ENCODE data around the gene TXNDC5. TPM values are rescaled to one million over a fixed set of nuclear protein-coding genes. Genes with fewer than 3 reads are reported as not detected.

TXNDC5 gene
- polyA plus RNA-seq, 6 donors from 2014 or later = 82.1 to 258 (median 205) TPM

- no peak for ATAC-seq (ENCODE audit: low read depth in 2 of 2)
- Mint-ChIP-seq H3K36me3 (peaks cover 41 to 43% of the 10 kb centered on the region in 2 donors), H3K9me3 (no peaks in the 10 kb centered on the region), H3K4me3 (peak overlapping the region in 2 of 8 donors; percentile 29 to 62), H3K27ac (peak overlapping the region in 3 of 6 donors; percentile 10 to 60 (median 26)), H3K27me3 (no peaks in the 10 kb centered on the region), H3K4me1 (peaks cover 0 to 6% (median 0%) of the 10 kb centered on the region in 3 donors)
- no peak for DNase-seq
These were observed 23.2 kb downstream of the TXNDC5 start for GRCh38 chr6:7887278-7887991.

- Mint-ChIP-seq H3K4me1 (peaks cover 0 to 6% (median 0%) of the 10 kb centered on the region in 3 donors), H3K36me3 (peaks cover 42 to 48% of the 10 kb centered on the region in 2 donors), H3K4me3 (no peak overlapping the region), H3K9me3 (no peaks in the 10 kb centered on the region), H3K27ac (peak overlapping the region in 2 of 6 donors; percentile 47 to 63), H3K27me3 (no peaks in the 10 kb centered on the region)
- DNase-seq (no peak), ATAC-seq (ENCODE audit: low read depth in 2 of 2) (no peak)
These were observed 24.5 kb downstream of the TXNDC5 start for GRCh38 chr6:7886132-7886531.

GRCh38 chr6:7883381-7883780 is 27.2 kb downstream of the TXNDC5 start:
- Mint-ChIP-seq H3K4me3 (peak overlapping the region in 1 of 8 donors; percentile 21), H3K9me3 (no peaks in the 10 kb centered on the region), H3K27ac (peak overlapping the region in 1 of 6 donors; percentile 42), H3K4me1 (peaks cover 0 to 3% (median 0%) of the 10 kb centered on the region in 3 donors), H3K27me3 (no peaks in the 10 kb centered on the region), H3K36me3 (peaks cover 41 to 42% of the 10 kb centered on the region in 2 donors)
- DNase-seq (no peak), ATAC-seq (ENCODE audit: low read depth in 2 of 2) (no peak)

- Mint-ChIP-seq H3K27me3 (no peaks in the 10 kb centered on the region), H3K4me1 (peaks cover 0 to 3% (median 0%) of the 10 kb centered on the region in 3 donors), H3K27ac (peak overlapping the region in 2 of 6 donors; percentile 45 to 69), H3K36me3 (peaks cover 36 to 42% of the 10 kb centered on the region in 2 donors), H3K9me3 (no peaks in the 10 kb centered on the region), H3K4me3 (peak overlapping the region in 1 of 8 donors; percentile 21)
- no peak for DNase-seq
- ATAC-seq (ENCODE audit: low read depth in 2 of 2) = no peak
These were observed 27.9 kb downstream of the TXNDC5 start for GRCh38 chr6:7882505-7883257.

GRCh38 chr6:7881765-7882500 is 28.7 kb downstream of the TXNDC5 start:
- Mint-ChIP-seq H3K4me1 (peaks cover 0 to 3% (median 0%) of the 10 kb centered on the region in 3 donors), H3K27me3 (no peaks in the 10 kb centered on the region), H3K27ac (peak overlapping the region in 3 of 6 donors; percentile 24 to 45 (median 44)), H3K36me3 (peaks cover 31 to 42% of the 10 kb centered on the region in 2 donors), H3K9me3 (peaks cover 0 to under 1% (median 0%) of the 10 kb centered on the region in 7 donors), H3K4me3 (no peak overlapping the region)
- no peak for ATAC-seq (ENCODE audit: low read depth in 2 of 2)
- DNase-seq = no peak

GRCh38 chr6:7880718-7881107 is 29.9 kb downstream of the TXNDC5 start:
- Mint-ChIP-seq H3K4me3 (no peak overlapping the region), H3K27ac (no peak overlapping the region), H3K9me3 (peaks cover 0 to 3% (median 0%) of the 10 kb centered on the region in 7 donors), H3K4me1 (no peaks in the 10 kb centered on the region), H3K27me3 (no peaks in the 10 kb centered on the region), H3K36me3 (peaks cover 33 to 37% of the 10 kb centered on the region in 2 donors)
- DNase-seq (no peak), ATAC-seq (ENCODE audit: low read depth in 2 of 2) (no peak)

GRCh38 chr6:7879980-7880717 is 30.4 kb downstream of the TXNDC5 start:
- Mint-ChIP-seq H3K27me3 (no peaks in the 10 kb centered on the region), H3K9me3 (peaks cover 0 to 3% (median 0%) of the 10 kb centered on the region in 7 donors), H3K4me3 (no peak overlapping the region), H3K4me1 (no peaks in the 10 kb centered on the region), H3K36me3 (peaks cover 31 to 35% of the 10 kb centered on the region in 2 donors), H3K27ac (no peak overlapping the region)
- DNase-seq = no peak
- no peak for ATAC-seq (ENCODE audit: low read depth in 2 of 2)

- no peak overlapping the region for H3K4me3 Mint-ChIP-seq
- H3K4me1 Mint-ChIP-seq = no peaks in the 10 kb centered on the region
- H3K27me3 Mint-ChIP-seq = no peaks in the 10 kb centered on the region
- peaks cover 25 to 29% of the 10 kb centered on the region in 2 donors for H3K36me3 Mint-ChIP-seq
- no peak overlapping the region for H3K27ac Mint-ChIP-seq
- no peak for DNase-seq
- H3K9me3 Mint-ChIP-seq = peaks cover 0 to 3% (median 0%) of the 10 kb centered on the region in 7 donors
- no peak for ATAC-seq (ENCODE audit: low read depth in 2 of 2)
These were observed 31.0 kb downstream of the TXNDC5 start for GRCh38 chr6:7879579-7879978.

GRCh38 chr6:7879043-7879442 is 31.5 kb downstream of the TXNDC5 start:
- ATAC-seq (ENCODE audit: low read depth in 2 of 2) (no peak), DNase-seq (no peak)
- no peak overlapping the region for H3K4me3 Mint-ChIP-seq
- no peaks in the 10 kb centered on the region for H3K4me1 Mint-ChIP-seq
- H3K27ac Mint-ChIP-seq = no peak overlapping the region
- H3K36me3 Mint-ChIP-seq = peaks cover 20 to 24% of the 10 kb centered on the region in 2 donors
- peaks cover under 1 to 5% (median 4%) of the 10 kb centered on the region in 7 donors for H3K9me3 Mint-ChIP-seq
- no peaks in the 10 kb centered on the region for H3K27me3 Mint-ChIP-seq

- ATAC-seq (ENCODE audit: low read depth in 2 of 2) = no peak
- Mint-ChIP-seq H3K4me3 (no peak overlapping the region), H3K4me1 (no peaks in the 10 kb centered on the region), H3K36me3 (peaks cover 20% of the 10 kb centered on the region in 2 donors), H3K27ac (peak overlapping the region in 2 of 6 donors; percentile 57 to 63), H3K9me3 (peaks cover 3 to 10% (median 9%) of the 10 kb centered on the region in 7 donors), H3K27me3 (no peaks in the 10 kb centered on the region)
- no peak for DNase-seq
These were observed 32.1 kb downstream of the TXNDC5 start for GRCh38 chr6:7878401-7878964.

GRCh38 chr6:7868926-7869325 is 41.7 kb downstream of the TXNDC5 start:
- Mint-ChIP-seq H3K27ac (no peak overlapping the region), H3K4me1 (no peaks in the 10 kb centered on the region), H3K36me3 (peaks cover 0 to 12% of the 10 kb centered on the region in 2 donors), H3K9me3 (peaks cover 0 to 14% (median 10%) of the 10 kb centered on the region in 7 donors), H3K27me3 (peaks cover 5 to 8% (median 6%) of the 10 kb centered on the region in 3 donors), H3K4me3 (peak overlapping the region in 1 of 8 donors; percentile 53)
- ATAC-seq (ENCODE audit: low read depth in 2 of 2) (no peak), DNase-seq (no peak)

- H3K27me3 Mint-ChIP-seq = peaks cover 6 to 21% (median 14%) of the 10 kb centered on the region in 3 donors
- no peak for ATAC-seq (ENCODE audit: low read depth in 2 of 2)
These were observed 44.1 kb downstream of the TXNDC5 start for GRCh38 chr6:7866526-7866925.

More at GRCh38 chr6:7866526-7866925, 44.1 kb downstream of the TXNDC5 start:
- no peaks in the 10 kb centered on the region for H3K4me1 Mint-ChIP-seq
- DNase-seq = no peak
- H3K36me3 Mint-ChIP-seq = no peaks in the 10 kb centered on the region
- H3K27ac Mint-ChIP-seq = peak overlapping the region in 1 of 6 donors; percentile 2
- H3K4me3 Mint-ChIP-seq = no peak overlapping the region
- peaks cover 0 to 1% (median 0%) of the 10 kb centered on the region in 7 donors for H3K9me3 Mint-ChIP-seq

All from naive B cell (primary cell).